AG04450 (cell line): ENCODE measurements around the gene STXBP5L. TPM values are rescaled to one million over a fixed set of nuclear protein-coding genes. Genes with fewer than 3 reads are reported as not detected.
"Not testable (repeated sequence)": the region's sequence is repeated elsewhere in the genome, so short reads cannot be mapped to it uniquely, and the experiment has no call there.

Source experiments
- CTCF ChIA-PET: fragments of 300-600, 350-600 bp; formaldehyde crosslinking; extraction: SDS; loops from one replicate; lab custom pipeline; 2022; ENCODE audit warnings: antibody characterized with exemption, inconsistent platforms; lab: Charles Lee
- POLR2A ChIA-PET: fragments of 350-600 bp; formaldehyde crosslinking; extraction: SDS; loops from one replicate; lab custom pipeline; 2021; ENCODE audit warnings: antibody characterized with exemption, inconsistent platforms; lab: Yijun Ruan, JAX
- DNase-seq: peaks from one replicate; pipeline ENCODE4 v3.0.0-alpha.2; 2011; ENCODE audit warnings: low read depth, low spot score
- H3K27ac ChIP-seq: one replicate; pipeline ENCODE4 v1.5.1; 2012; ENCODE audit warnings: low read depth, low read length, control low read depth
- H3K27me3 ChIP-seq: one replicate; pipeline ENCODE4 v1.6.0; 2012; ENCODE audit warnings: low read length; ENCODE audit not compliant: control insufficient read depth, insufficient read depth
- H3K4me3 ChIP-seq: 2 replicates; pipeline ENCODE4 v1.5.1; 2011; ENCODE audit warnings: mild to moderate bottlenecking, low read depth, low read length, control low read depth
- H3K9me3 ChIP-seq: 2 replicates; pipeline ENCODE4 v1.5.1; 2012; ENCODE audit warnings: low read length; ENCODE audit not compliant: control insufficient read depth, insufficient read depth
- polyA plus RNA-seq: library from polyadenylated mRNA; depleted of rRNA; stranded (reverse); fragments of >200 nt; gene quantifications from 2 replicates; pipeline ENCODE4 v1.2.3, GENCODE V29; 2011
- TF ChIP-seq, protein P1 (sequence below): IDR thresholded peaks from 2 replicates; pipeline ENCODE4 v1.5.1; 2011; ENCODE audit warnings: low read depth, low read length, control low read depth, inconsistent platforms

STXBP5L gene
- polyA plus RNA-seq, 1 experiment = not detected

GRCh38 chr3:121362035-121362734 is 454.2 kb downstream of the STXBP5L start:
- Histone ChIP-seq H3K27me3 (no peaks in the 10 kb centered on the region), H3K27ac (no peak overlapping the region), H3K4me3 (no peak overlapping the region), H3K9me3 (no peaks in the 10 kb centered on the region)
- CTCF ChIA-PET = no interaction called here
- POLR2A ChIA-PET = no interaction called here
- TF ChIP-seq, protein P1, sequence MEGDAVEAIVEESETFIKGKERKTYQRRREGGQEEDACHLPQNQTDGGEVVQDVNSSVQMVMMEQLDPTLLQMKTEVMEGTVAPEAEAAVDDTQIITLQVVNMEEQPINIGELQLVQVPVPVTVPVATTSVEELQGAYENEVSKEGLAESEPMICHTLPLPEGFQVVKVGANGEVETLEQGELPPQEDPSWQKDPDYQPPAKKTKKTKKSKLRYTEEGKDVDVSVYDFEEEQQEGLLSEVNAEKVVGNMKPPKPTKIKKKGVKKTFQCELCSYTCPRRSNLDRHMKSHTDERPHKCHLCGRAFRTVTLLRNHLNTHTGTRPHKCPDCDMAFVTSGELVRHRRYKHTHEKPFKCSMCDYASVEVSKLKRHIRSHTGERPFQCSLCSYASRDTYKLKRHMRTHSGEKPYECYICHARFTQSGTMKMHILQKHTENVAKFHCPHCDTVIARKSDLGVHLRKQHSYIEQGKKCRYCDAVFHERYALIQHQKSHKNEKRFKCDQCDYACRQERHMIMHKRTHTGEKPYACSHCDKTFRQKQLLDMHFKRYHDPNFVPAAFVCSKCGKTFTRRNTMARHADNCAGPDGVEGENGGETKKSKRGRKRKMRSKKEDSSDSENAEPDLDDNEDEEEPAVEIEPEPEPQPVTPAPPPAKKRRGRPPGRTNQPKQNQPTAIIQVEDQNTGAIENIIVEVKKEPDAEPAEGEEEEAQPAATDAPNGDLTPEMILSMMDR = no peak
- no peak for DNase-seq

GRCh38 chr3:121388308-121388707 is 480.3 kb downstream of the STXBP5L start:
- POLR2A ChIA-PET, DNase-seq, CTCF ChIA-PET, H3K9me3 ChIP-seq, H3K4me3 ChIP-seq, H3K27ac ChIP-seq, H3K27me3 ChIP-seq: not testable (repeated sequence)

- H3K27me3 ChIP-seq, H3K27ac ChIP-seq, H3K9me3 ChIP-seq, POLR2A ChIA-PET, CTCF ChIA-PET, H3K4me3 ChIP-seq, DNase-seq: not testable (repeated sequence)
These were observed 488.0 kb downstream of the STXBP5L start for GRCh38 chr3:121395967-121396366.

- H3K27ac ChIP-seq, H3K9me3 ChIP-seq, POLR2A ChIA-PET, CTCF ChIA-PET, H3K4me3 ChIP-seq, DNase-seq, H3K27me3 ChIP-seq: not testable (repeated sequence)
These were observed 490.0 kb downstream of the STXBP5L start for GRCh38 chr3:121398051-121398450.

DNA sequence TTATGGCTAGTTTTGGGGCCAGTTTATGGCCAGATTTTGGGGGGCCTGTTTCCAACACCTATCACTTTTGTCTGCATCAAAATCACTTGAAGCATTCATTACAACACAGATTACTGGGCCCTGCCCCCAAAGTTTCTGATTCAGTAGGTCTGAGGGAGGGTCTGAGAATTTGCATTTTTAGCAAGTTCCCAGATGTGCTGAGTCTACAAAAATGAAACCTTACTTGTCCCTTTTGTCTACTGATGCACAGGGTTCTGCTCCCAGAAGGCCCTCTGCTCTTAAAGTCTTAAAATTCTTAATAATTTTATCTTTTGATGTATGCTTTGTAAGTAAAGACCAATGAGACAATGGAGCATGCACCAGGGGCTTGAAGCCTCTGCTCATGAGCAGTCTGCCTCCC is 491.8 kb downstream of the STXBP5L start:
- DNase-seq = no peak
- Histone ChIP-seq H3K27ac (no peak overlapping the region), H3K27me3 (no peaks in the 10 kb centered on the region), H3K4me3 (no peak overlapping the region), H3K9me3 (no peaks in the 10 kb centered on the region)
- ChIA-PET POLR2A (no interaction called here), CTCF (no interaction called here)
- TF ChIP-seq, protein P1 = no peak

DNA sequence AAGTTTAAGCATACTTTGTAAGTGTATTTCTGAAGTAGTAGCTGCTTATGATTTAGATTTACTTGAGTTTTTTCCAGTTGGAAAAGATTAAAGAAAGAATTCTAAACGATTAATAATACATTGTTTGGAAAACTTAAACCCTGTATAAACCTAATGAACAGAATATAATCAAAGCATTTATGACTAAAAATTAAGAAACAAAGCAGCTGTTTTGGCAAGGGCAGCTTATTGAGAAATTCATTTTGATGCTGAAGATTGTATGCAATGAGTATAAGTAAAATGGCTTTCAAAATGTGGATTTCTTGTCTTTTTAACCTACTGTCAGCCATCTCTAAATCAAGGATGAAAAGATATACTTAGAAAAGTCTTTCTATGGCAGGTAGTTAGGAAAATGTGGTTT is 497.6 kb downstream of the STXBP5L start:
- no peak overlapping the region for H3K27ac ChIP-seq
- ChIA-PET CTCF (no interaction called here), POLR2A (no interaction called here)
- no peaks in the 10 kb centered on the region for H3K27me3 ChIP-seq
- no peak for DNase-seq
- TF ChIP-seq, protein P1 = no peak
- H3K9me3 ChIP-seq = no peaks in the 10 kb centered on the region
- H3K4me3 ChIP-seq = no peak overlapping the region
